Head of caudate nucleus (tissue), 42 donors: Measurements from ENCODE around the gene KLC3.

Experiments used
- DNase-seq, 42 donors: peaks; one replicate each; pipeline versions ENCODE4 v3.0.0 to v3.0.0-alpha.2; 2020 to 2021; ENCODE audit warnings: mixed read lengths in 7 of 42
- intact Hi-C: fragments of 100-400 bp; cut with DNase I; formaldehyde crosslinking; loops from one replicate; pipeline ENCODE4 v1.15.0; 2022

Gene KLC3

GRCh38 chr19:45344621-45345505 lies 4.3 kb downstream of the KLC3 start:
- DNase-seq = peak in 1 of 42 donors; percentile 19
- intact Hi-C loops = no loop called here

GRCh38 chr19:45345506-45345860 lies 4.9 kb downstream of the KLC3 start:
- intact Hi-C loops = no loop called here
- DNase-seq = no peak

- intact Hi-C loops = no loop called here
Measured at GRCh38 chr19:45346449-45346848, 5.9 kb downstream of the KLC3 start.

GRCh38 chr19:45347570-45348366 lies 7.2 kb downstream of the KLC3 start:
- no peak for DNase-seq
- intact Hi-C loops = no loop called here

More at GRCh38 chr19:45346449-45346848, 5.9 kb downstream of the KLC3 start:
- no peak for DNase-seq

- no peak for DNase-seq
- intact Hi-C loops = no loop called here
Measured at GRCh38 chr19:45348367-45349125, 8.0 kb downstream of the KLC3 start.

GRCh38 chr19:45349126-45349415 lies 8.5 kb downstream of the KLC3 start:
- no peak for DNase-seq
- intact Hi-C loops = no loop called here

- intact Hi-C loops = no loop called here
- DNase-seq = no peak
Measured at GRCh38 chr19:45349430-45349941, 8.9 kb downstream of the KLC3 start.

- DNase-seq = no peak
- intact Hi-C loops = no loop called here
Measured at GRCh38 chr19:45350477-45351058, 10.0 kb downstream of the KLC3 start.

- intact Hi-C loops = no loop called here
- no peak for DNase-seq
Measured at GRCh38 chr19:45351401-45351952, 10.9 kb downstream of the KLC3 start.

- intact Hi-C loops = no loop called here
Measured at GRCh38 chr19:45352062-45352461, 11.5 kb downstream of the KLC3 start.

GRCh38 chr19:45352471-45352870 lies 11.9 kb downstream of the KLC3 start:
- no peak for DNase-seq
- intact Hi-C loops = no loop called here

More at GRCh38 chr19:45352062-45352461, 11.5 kb downstream of the KLC3 start:
- DNase-seq = no peak

GRCh38 chr19:45352914-45353796 lies 12.6 kb downstream of the KLC3 start:
- DNase-seq = no peak
- intact Hi-C loops = no loop called here

- peak in 19 of 42 donors; percentile 6 to 67 (median 23) for DNase-seq
- intact Hi-C loops = no loop called here
Measured at GRCh38 chr19:45354241-45354842, 13.8 kb downstream of the KLC3 start.

- intact Hi-C loops = no loop called here
- DNase-seq = no peak
Measured at GRCh38 chr19:45355402-45355801, 14.9 kb downstream of the KLC3 start.

- intact Hi-C loops = no loop called here
- DNase-seq = no peak
Measured at GRCh38 chr19:45355910-45356309, 15.4 kb downstream of the KLC3 start.

GRCh38 chr19:45356760-45357444 lies 16.4 kb downstream of the KLC3 start:
- intact Hi-C loops = no loop called here
- no peak for DNase-seq

- intact Hi-C loops = no loop called here
- DNase-seq = no peak
Measured at GRCh38 chr19:45357445-45357783, 16.9 kb downstream of the KLC3 start.
